Brain microvascular endothelial cell (primary cell): ENCODE data around the gene PPP1R12A.

ENCODE experiments used
- DNase-seq: peaks from one replicate; pipeline ENCODE4 v3.0.0-alpha.2; 2020
- H3K27ac ChIP-seq: fragments of 250-450 bp; sonication (Bioruptor Pico); 2 replicates; pipeline ENCODE4 v1.5.1; 2020; ENCODE audit warnings: mild to moderate bottlenecking, moderate library complexity
- H3K27me3 ChIP-seq: fragments of 250-450 bp; sonication (Bioruptor Pico); replicated peaks from 2 replicates; pipeline ENCODE4 v1.5.1; 2020; ENCODE audit warnings: mild to moderate bottlenecking
- H3K36me3 ChIP-seq: fragments of 250-450 bp; sonication (Bioruptor Pico); replicated peaks from 2 replicates; pipeline ENCODE4 v1.5.1; 2020; ENCODE audit warnings: mild to moderate bottlenecking
- H3K4me3 ChIP-seq: 2 replicates; pipeline ENCODE4 v1.5.1; 2011; ENCODE audit warnings: low read depth, mild to moderate bottlenecking, control low read depth, low read length, moderate library complexity
- CTCF ChIP-seq: IDR thresholded peaks from 2 replicates; pipeline ENCODE4 v1.5.1; 2011; ENCODE audit warnings: low read depth, mild to moderate bottlenecking, moderate library complexity, low read length, control low read depth, inconsistent platforms; ENCODE audit errors: missing control alignments
- in situ Hi-C: cut with HindIII; loops from 2 replicates; pipeline ENCODE4 v1.10.0; 2017; ENCODE audit warnings: low sequenced_read_pairs, low pct_ligation_motif_present

PPP1R12A gene

DNA sequence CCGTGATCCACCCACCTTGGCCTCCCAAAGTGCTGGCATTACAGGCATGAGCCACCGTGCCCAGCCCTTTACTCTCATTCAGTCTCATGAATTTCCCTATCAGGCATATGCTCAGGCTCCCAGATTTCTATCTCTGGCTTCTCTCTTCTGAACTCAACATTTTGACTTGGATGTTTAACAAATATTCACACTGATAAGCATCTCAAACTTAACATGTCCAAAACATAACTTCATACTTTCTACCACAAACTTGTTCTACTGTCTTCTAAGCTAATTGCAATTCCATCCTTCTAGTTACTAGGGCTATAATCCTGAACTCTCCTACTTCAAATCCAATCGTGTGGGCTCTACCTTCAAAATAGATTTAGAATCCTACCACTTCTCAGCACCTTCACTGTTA lies 170.3 kb downstream of the PPP1R12A start:
- Histone ChIP-seq H3K4me3 (no peak overlapping the region), H3K27ac (no peak overlapping the region), H3K27me3 (no peaks in the 10 kb centered on the region), H3K36me3 (no peaks in the 10 kb centered on the region)
- no peak for DNase-seq
- TF ChIP-seq CTCF = no peak
- in situ Hi-C loops = no loop called here

- Histone ChIP-seq H3K27ac (no peak overlapping the region), H3K27me3 (no peaks in the 10 kb centered on the region), H3K36me3 (no peaks in the 10 kb centered on the region), H3K4me3 (no peak overlapping the region)
- in situ Hi-C loops = no loop called here
- no peak for DNase-seq
- TF ChIP-seq CTCF = no peak
Observed at GRCh38 chr12:79763766-79764452, 171.0 kb downstream of the PPP1R12A start.

DNA sequence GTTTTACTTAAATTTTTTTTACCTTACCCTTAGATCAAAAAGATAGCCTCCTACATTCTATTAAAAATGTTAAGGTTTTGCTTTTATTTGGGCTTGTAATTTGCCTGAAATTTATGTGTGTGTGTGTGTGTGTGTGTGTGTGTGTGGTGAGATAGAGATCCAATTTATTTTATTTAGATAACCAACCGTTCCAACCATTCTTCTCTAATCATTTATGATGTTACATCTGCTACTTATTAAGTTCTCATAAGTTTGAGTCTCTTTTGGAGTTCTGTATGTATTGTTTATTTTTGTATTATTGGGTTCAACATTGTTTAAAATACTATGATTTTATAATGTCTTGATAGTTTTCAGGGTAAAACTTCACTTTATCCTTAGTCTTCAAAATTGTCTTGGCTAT lies 173.6 kb downstream of the PPP1R12A start:
- in situ Hi-C loops = no loop called here
- no peaks in the 10 kb centered on the region for H3K27me3 ChIP-seq
- no peaks in the 10 kb centered on the region for H3K36me3 ChIP-seq
- TF ChIP-seq CTCF = no peak
- H3K27ac ChIP-seq = no peak overlapping the region
- no peak overlapping the region for H3K4me3 ChIP-seq
- DNase-seq = no peak

DNA sequence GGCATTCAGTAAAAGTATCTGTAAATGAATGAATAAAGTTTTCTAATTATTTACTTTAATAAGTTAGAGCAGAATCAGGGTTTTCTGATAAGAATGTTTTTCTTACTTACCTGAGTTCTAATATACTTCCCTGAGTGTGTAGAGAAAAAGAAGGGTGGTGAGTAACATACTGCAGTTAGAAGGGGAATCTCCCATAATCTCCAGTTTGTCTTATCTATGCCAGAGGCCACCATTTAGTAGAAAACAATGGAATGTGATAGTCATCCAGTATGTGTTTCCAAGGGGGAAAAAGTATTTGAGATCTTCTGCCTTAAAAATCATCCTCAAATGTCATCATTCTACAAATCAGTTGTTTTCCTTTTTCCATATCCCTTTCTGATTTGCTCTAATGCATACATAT lies 187.6 kb downstream of the PPP1R12A start:
- Histone ChIP-seq H3K36me3 (no peaks in the 10 kb centered on the region), H3K27ac (no peak overlapping the region), H3K27me3 (no peaks in the 10 kb centered on the region), H3K4me3 (no peak overlapping the region)
- DNase-seq = peak; percentile 7
- in situ Hi-C loops = no loop called here
- no peak for TF ChIP-seq CTCF

DNA sequence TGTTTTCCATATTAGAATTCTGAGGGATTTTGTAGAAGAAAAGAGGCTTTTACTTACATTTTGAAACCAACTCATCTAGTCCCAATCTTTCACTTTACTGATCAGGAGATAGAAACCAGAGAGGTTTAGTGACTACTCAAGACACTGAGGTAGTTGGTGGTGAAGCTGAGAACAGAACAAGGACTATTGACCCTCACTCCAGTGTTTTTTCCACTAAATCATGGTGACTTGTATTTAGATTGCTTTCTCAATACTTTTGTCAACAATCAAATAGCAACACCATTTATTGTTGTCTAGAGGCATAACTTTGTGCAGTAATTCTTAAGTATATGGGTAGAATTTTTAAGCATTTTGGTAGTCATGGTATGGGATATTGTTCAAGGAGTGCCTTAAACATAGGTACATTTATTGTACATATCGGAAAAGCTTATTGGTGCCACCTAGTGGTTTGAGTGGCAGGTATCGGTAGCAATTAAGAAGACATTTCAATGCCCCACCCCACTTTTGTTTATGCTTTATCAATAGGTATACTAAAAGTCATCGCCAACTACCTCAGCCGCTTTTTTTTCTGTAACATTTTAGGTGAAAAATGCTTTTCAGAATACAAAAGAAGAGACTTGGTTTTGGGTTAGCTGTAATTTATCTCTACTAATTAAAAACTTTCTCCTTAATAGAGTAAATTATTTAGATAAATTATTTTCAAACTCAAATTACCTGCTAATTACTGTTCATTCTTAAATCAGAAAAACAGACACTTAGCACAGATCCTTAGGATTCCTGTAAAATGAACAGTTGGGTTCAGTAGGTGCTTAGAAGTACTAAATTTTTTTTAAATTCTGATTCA lies 196.8 kb downstream of the PPP1R12A start:
- TF ChIP-seq CTCF = peak; percentile 71
- in situ Hi-C loops = no loop called here
- Histone ChIP-seq H3K27ac (no peak overlapping the region), H3K36me3 (no peaks in the 10 kb centered on the region), H3K4me3 (no peak overlapping the region), H3K27me3 (no peaks in the 10 kb centered on the region)
- DNase-seq = peak; percentile 55
